ENCODE data around the gene SPATA22. TPM values are rescaled to one million over a fixed set of nuclear protein-coding genes. Genes with fewer than 3 reads are reported as not detected.

The SPATA22 gene
- total RNA-seq, 1 donor: 2.2 TPM

- TF ChIP-seq CTCF (IDR thresholded peaks at IDR 0.05; ENCODE audit: extremely low read depth, low read depth, low read length): no peak
- no peaks in the 10 kb centered on the region for H4K20me1 ChIP-seq (ENCODE audit: insufficient read depth, low read length)
- H3K79me2 ChIP-seq (ENCODE audit: insufficient read depth, low read length): no peaks in the 10 kb centered on the region
- no peak overlapping the region for H2AFZ ChIP-seq (ENCODE audit: low read length)
- H3K9me3 ChIP-seq (ENCODE audit: low read depth, low read length): no peaks in the 10 kb centered on the region
- no peaks in the 10 kb centered on the region for H3K36me3 ChIP-seq (ENCODE audit: insufficient read depth, low read length)
- no peaks in the 10 kb centered on the region for H3K27me3 ChIP-seq (ENCODE audit: insufficient read depth, low read length)
- H3K4me3 ChIP-seq (ENCODE audit: insufficient read depth, low read length): no peak overlapping the region
- no peak overlapping the region for H3K4me2 ChIP-seq (ENCODE audit: insufficient read depth, low read length)
- no peak for DNase-seq (ENCODE audit: insufficient read length, low spot score, missing footprints)
- no peak overlapping the region for H3K27ac ChIP-seq (ENCODE audit: low read depth, low read length)
- H3K4me1 ChIP-seq (ENCODE audit: insufficient read depth, low read length): no peaks in the 10 kb centered on the region
Measured at GRCh38 chr17:3507071-3507470, 35.5 kb upstream of the SPATA22 start.

GRCh38 chr17:3506054-3506453 lies 34.4 kb upstream of the SPATA22 start:
- H3K4me2 ChIP-seq (ENCODE audit: insufficient read depth, low read length): no peak overlapping the region
- H2AFZ ChIP-seq (ENCODE audit: low read length): no peak overlapping the region
- no peak overlapping the region for H3K27ac ChIP-seq (ENCODE audit: low read depth, low read length)
- no peak for DNase-seq (ENCODE audit: insufficient read length, low spot score, missing footprints)
- no peak overlapping the region for H3K4me3 ChIP-seq (ENCODE audit: insufficient read depth, low read length)
- TF ChIP-seq CTCF (IDR thresholded peaks at IDR 0.05; ENCODE audit: extremely low read depth, low read depth, low read length): no peak
- H3K79me2 ChIP-seq (ENCODE audit: insufficient read depth, low read length): no peaks in the 10 kb centered on the region
- no peaks in the 10 kb centered on the region for H3K9me3 ChIP-seq (ENCODE audit: low read depth, low read length)
- H3K4me1 ChIP-seq (ENCODE audit: insufficient read depth, low read length): no peaks in the 10 kb centered on the region
- no peaks in the 10 kb centered on the region for H4K20me1 ChIP-seq (ENCODE audit: insufficient read depth, low read length)
- no peaks in the 10 kb centered on the region for H3K36me3 ChIP-seq (ENCODE audit: insufficient read depth, low read length)
- no peaks in the 10 kb centered on the region for H3K27me3 ChIP-seq (ENCODE audit: insufficient read depth, low read length)

GRCh38 chr17:3505008-3505407 lies 33.4 kb upstream of the SPATA22 start:
- H3K4me2 ChIP-seq (ENCODE audit: insufficient read depth, low read length): no peak overlapping the region
- no peak overlapping the region for H2AFZ ChIP-seq (ENCODE audit: low read length)
- H3K36me3 ChIP-seq (ENCODE audit: insufficient read depth, low read length): no peaks in the 10 kb centered on the region
- no peaks in the 10 kb centered on the region for H4K20me1 ChIP-seq (ENCODE audit: insufficient read depth, low read length)
- no peak for DNase-seq (ENCODE audit: insufficient read length, low spot score, missing footprints)
- no peak overlapping the region for H3K4me3 ChIP-seq (ENCODE audit: insufficient read depth, low read length)
- H3K27me3 ChIP-seq (ENCODE audit: insufficient read depth, low read length): no peaks in the 10 kb centered on the region
- no peaks in the 10 kb centered on the region for H3K4me1 ChIP-seq (ENCODE audit: insufficient read depth, low read length)
- H3K27ac ChIP-seq (ENCODE audit: low read depth, low read length): no peak overlapping the region
- no peaks in the 10 kb centered on the region for H3K9me3 ChIP-seq (ENCODE audit: low read depth, low read length)
- TF ChIP-seq CTCF (IDR thresholded peaks at IDR 0.05; ENCODE audit: extremely low read depth, low read depth, low read length): no peak
- H3K79me2 ChIP-seq (ENCODE audit: insufficient read depth, low read length): no peaks in the 10 kb centered on the region

GRCh38 chr17:3503285-3503684 lies 31.7 kb upstream of the SPATA22 start:
- Histone ChIP-seq H3K4me2 (ENCODE audit: insufficient read depth, low read length) (no peak overlapping the region), H2AFZ (ENCODE audit: low read length) (no peak overlapping the region), H3K27ac (ENCODE audit: low read depth, low read length) (no peak overlapping the region), H3K4me3 (ENCODE audit: insufficient read depth, low read length) (no peak overlapping the region), H3K9me3 (ENCODE audit: low read depth, low read length) (no peaks in the 10 kb centered on the region), H3K27me3 (ENCODE audit: insufficient read depth, low read length) (no peaks in the 10 kb centered on the region), H4K20me1 (ENCODE audit: insufficient read depth, low read length) (no peaks in the 10 kb centered on the region), H3K36me3 (ENCODE audit: insufficient read depth, low read length) (no peaks in the 10 kb centered on the region), H3K4me1 (ENCODE audit: insufficient read depth, low read length) (no peaks in the 10 kb centered on the region), H3K79me2 (ENCODE audit: insufficient read depth, low read length) (no peaks in the 10 kb centered on the region)
- DNase-seq (ENCODE audit: insufficient read length, low spot score, missing footprints): no peak
- no peak for TF ChIP-seq CTCF (IDR thresholded peaks at IDR 0.05; ENCODE audit: extremely low read depth, low read depth, low read length)
